Measurements from ENCODE around the gene PRKG1.

DNA sequence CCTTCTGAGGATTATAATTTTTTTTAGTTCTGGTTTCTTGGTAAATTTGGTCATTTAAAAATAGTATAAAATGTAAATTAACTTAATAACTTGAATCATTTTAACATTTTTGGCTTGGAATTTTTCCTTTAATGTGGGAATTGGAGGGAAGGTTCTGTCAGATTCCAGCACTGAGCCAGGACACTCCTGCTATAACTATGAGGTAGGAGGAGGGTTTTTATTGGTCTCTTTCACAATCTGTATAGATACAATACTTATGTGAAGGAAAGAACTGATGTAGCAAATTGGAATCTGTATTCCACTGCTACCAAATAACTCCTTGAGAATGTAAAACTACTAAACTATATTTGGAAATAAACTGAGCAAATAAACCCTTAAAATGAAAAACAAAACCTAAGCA lies 3.2 kb downstream of the PRKG1 start:
- TF ChIP-seq, protein P1, sequence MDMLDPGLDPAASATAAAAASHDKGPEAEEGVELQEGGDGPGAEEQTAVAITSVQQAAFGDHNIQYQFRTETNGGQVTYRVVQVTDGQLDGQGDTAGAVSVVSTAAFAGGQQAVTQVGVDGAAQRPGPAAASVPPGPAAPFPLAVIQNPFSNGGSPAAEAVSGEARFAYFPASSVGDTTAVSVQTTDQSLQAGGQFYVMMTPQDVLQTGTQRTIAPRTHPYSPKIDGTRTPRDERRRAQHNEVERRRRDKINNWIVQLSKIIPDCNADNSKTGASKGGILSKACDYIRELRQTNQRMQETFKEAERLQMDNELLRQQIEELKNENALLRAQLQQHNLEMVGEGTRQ (IDR thresholded peaks at IDR 0.05; ENCODE audit: low read depth, low read length), result no peak
- TF ChIP-seq POLR2A (IDR thresholded peaks at IDR 0.05; ENCODE audit: low read depth, low read length) (no peak), RFX5 (IDR thresholded peaks at IDR 0.05; ENCODE audit: low read depth, low read length) (no peak), CTCF (conservative IDR thresholded peaks at IDR 0.05; ENCODE audit: low read depth, low read length) (no peak), MAFK (IDR thresholded peaks at IDR 0.05; ENCODE audit: low read depth, low read length) (no peak), CHD1 (IDR thresholded peaks at IDR 0.05; ENCODE audit: low read depth, low read length) (no peak), FOS (IDR thresholded peaks at IDR 0.05; ENCODE audit: low read depth, low read length) (no peak), RAD21 (IDR thresholded peaks at IDR 0.05; ENCODE audit: low read length) (no peak), CEBPB (IDR thresholded peaks at IDR 0.05; ENCODE audit: low read depth, low read length) (no peak)
- TF ChIP-seq, protein P2, sequence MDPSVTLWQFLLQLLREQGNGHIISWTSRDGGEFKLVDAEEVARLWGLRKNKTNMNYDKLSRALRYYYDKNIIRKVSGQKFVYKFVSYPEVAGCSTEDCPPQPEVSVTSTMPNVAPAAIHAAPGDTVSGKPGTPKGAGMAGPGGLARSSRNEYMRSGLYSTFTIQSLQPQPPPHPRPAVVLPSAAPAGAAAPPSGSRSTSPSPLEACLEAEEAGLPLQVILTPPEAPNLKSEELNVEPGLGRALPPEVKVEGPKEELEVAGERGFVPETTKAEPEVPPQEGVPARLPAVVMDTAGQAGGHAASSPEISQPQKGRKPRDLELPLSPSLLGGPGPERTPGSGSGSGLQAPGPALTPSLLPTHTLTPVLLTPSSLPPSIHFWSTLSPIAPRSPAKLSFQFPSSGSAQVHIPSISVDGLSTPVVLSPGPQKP (IDR thresholded peaks at IDR 0.05; ENCODE audit: borderline replicate concordance, low read depth, low read length), result no peak
